HG03159 (cell line): ENCODE measurements around the gene ZBTB8B.
"Not testable (repeated sequence)": the region's sequence is repeated elsewhere in the genome, so short reads cannot be mapped to it uniquely, and the experiment has no call there.

Experiments used
- ATAC-seq: cut with Tn5 transposase; IDR thresholded peaks from one replicate; pipeline ENCODE4 v1.9.1; 2021; ENCODE audit warnings: mild to moderate bottlenecking, moderate library complexity; ENCODE audit not compliant: unreplicated experiment

The ZBTB8B gene

GRCh38 chr1:32468791-32469190 is 3.9 kb downstream of the ZBTB8B start:
- no peak for ATAC-seq

DNA sequence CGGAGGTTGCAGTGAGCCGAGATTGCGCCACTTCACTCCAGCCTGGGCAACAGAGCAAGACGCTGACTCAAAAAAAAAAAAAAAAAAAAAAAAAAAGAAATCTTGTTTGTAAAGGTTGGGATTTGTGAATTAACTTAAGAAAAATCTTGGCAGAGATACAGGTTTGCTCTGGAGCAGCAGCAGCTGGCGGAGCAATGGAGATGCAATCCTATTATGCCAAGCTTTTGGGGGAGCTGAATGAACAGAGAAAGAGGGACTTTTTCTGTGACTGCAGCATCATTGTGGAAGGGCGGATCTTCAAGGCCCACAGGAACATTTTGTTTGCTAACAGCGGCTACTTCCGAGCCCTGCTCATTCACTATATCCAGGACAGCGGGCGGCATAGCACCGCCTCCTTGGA is 5.6 kb downstream of the ZBTB8B start:
- ATAC-seq, result no peak

DNA sequence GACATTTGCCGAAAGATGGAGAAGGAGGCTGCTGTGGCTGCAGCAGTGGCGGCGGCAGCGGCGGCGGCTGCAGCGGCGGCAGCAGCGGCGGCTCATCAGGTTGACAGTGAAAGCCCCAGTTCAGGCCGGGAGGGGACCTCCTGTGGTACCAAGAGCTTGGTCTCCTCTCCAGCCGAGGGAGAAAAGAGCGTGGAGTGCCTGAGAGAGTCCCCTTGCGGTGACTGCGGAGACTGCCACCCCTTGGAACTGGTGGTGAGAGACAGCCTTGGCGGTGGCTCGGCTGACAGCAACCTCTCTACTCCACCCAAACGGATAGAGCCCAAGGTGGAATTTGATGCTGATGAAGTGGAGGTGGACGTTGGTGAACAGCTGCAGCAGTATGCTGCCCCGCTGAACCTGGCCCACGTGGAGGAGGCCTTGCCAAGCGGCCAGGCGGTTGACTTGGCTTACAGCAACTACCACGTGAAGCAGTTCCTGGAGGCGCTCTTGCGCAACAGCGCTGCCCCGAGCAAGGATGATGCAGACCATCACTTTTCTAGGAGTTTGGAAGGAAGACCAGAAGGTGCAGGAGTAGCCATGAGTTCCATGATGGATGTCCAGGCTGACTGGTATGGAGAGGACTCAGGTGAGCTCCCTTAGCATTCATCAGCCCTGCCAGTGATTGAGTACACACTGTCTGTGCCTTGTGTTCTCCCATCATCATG is 6.3 kb downstream of the ZBTB8B start:
- no peak for ATAC-seq

- no peak for ATAC-seq
Observed at GRCh38 chr1:32471695-32472362, 7.0 kb downstream of the ZBTB8B start.

DNA sequence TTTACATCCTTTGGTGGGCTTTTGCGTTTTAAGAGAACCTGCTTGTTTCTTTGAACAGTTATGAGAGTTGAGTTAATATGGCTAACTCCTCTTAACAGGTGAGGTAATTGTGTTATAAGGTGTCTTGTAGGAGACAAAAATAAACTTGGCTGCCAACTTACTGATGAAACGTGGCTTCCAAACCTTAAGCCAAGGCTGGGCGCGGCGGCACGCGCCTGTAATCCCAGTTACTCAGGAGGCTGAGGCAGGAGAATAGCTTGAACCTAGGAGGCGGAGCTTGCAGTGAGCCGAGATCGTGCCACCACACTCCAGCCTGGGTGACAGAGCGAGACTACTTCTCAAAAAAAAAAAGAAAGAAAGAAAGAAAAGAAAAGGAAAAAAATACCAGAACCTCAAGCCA is 8.1 kb downstream of the ZBTB8B start:
- not testable (repeated sequence) for ATAC-seq

DNA sequence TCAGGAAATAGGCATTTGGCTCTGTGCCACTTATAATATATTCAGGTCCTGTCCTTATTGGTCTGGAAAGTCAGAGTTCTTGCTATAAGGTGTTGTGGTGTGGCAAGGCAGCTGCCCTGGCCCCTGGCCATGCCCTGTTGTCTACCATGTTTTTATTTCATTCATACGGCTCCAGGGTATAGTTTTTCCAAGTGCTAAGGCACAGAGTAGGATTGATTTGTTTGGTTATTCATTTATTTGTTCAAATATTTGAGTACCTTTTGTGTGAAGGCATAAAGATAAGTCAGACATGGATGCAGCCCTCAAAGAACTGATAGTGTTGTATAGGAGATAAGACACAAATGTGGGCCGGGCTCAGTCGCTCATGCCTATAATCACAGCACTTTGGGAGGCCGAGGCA is 10.1 kb downstream of the ZBTB8B start:
- no peak for ATAC-seq

DNA sequence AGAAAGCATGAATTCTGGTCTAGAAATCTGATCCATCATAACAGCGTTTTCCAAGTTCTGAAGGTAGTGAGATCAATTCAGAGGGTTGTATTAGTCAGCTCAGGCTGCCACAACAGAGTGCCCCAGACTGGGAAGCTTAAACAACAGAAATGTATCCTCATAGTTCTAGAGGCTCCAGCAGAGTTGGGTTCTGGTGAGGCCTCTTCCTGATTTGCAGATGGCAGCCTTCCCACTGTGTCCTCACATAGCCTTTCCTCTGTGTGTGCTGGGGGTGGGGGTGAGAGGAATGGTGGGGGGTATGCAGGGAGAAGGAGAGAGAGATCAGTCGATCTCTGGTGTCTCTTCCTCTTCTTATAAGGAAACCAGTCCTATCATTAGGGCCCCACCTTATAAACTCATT is 15.1 kb downstream of the ZBTB8B start:
- ATAC-seq, result no peak

- ATAC-seq, result no peak
Observed at GRCh38 chr1:32480761-32481160, 15.9 kb downstream of the ZBTB8B start.

DNA sequence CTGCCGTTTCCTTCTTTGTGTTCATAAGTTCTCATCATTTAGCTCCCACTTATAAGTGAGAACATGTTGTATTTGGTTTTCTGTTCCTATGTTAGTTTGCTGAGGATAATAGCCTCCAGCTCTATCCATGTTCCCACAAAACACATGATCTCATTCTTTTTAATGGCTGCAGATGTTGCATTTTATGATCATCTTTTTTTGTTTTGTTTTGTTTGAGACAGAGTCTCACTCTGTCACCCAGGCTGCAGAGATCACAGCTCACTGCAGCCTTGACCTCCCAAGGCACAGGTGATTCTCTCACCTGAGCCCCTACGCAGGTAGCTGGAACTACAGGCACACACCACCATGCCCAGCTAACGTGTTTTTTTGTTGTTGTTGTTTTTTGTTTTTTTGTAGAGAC is 16.9 kb downstream of the ZBTB8B start:
- not testable (repeated sequence) for ATAC-seq

GRCh38 chr1:32485554-32486255 is 20.8 kb downstream of the ZBTB8B start:
- no peak for ATAC-seq

GRCh38 chr1:32486463-32487113 is 21.7 kb downstream of the ZBTB8B start:
- no peak for ATAC-seq

GRCh38 chr1:32487182-32487581 is 22.3 kb downstream of the ZBTB8B start:
- no peak for ATAC-seq

DNA sequence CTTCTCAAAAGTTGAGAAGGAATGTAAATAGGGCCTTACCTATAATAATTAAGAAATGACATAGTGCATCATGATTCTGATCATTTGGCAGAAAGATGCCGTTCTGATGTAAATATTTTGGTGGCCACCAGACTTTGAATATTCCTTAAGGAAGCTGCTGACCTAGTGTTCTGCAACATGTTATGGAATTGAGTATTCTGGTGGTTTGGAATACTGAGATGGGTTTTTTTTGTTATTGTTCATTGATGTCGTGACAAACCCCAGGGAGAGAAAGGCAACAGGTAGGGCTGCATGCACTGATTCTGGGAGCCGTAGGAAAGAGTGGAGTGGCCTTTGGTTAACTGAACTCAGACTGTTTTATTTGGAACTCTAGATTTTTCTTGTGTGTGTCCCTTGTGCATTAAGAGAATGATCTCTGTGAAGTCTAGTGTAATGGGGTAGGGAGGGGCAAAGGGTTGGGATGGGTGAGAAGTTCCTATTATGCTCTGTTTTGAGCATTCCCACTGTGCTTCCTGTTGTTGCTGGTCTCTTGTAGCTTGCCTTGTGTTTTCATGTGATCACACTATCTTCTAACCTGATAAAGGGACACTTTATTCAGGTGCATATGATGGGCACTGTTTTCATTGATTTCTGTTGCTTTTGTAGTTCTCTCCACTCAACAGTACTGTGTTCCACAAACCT is 25.0 kb downstream of the ZBTB8B start:
- ATAC-seq, result no peak

DNA sequence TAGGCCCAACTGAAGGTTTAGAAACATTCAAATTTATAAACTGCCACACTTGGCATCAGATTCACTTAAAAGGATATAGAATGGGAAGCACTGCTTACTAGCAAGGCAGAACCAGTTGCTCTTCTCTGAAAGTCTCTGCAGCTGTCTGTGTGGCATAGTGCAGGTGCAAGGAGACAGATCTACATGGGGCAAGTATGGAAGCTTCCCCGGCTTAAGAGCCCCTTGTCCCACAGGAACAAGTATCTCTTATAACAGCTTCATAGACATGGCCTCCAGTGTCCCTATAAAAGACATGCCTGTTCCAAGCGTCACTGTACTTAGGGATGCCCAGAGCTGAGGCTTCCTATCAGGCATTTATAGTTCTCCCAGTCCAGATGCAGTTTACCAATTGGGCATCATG is 26.5 kb downstream of the ZBTB8B start:
- ATAC-seq, result no peak

GRCh38 chr1:32494196-32494595 is 29.3 kb downstream of the ZBTB8B start:
- no peak for ATAC-seq

DNA sequence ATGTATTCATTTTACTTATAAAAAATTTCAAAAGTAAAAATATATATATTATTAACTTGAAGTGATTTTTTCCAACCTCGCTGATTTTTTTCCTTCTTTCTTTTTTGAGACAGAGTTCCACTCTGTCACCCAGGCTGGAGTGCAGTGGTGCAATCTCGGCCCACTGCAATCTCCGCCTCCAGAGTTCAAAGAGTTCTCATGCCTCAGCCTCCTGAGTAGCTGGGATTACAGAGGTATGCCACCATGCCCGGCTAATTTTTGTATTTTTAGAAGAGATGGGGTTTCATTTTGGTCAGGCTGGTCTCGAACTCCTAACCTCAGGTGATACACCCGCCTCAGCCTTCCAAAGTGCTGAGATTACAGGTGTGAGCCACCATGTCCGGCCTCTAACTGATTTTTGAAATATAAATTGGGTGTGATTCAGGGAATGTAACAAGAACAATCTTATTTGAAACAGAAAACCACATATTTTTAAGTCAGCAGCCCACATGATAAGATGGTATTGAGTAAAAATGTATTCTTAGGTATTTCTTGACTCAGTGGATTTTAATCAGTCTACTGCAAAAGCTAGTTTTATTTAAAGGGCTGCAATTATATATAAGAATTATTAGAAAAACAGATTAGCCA is 30.0 kb downstream of the ZBTB8B start:
- no peak for ATAC-seq

DNA sequence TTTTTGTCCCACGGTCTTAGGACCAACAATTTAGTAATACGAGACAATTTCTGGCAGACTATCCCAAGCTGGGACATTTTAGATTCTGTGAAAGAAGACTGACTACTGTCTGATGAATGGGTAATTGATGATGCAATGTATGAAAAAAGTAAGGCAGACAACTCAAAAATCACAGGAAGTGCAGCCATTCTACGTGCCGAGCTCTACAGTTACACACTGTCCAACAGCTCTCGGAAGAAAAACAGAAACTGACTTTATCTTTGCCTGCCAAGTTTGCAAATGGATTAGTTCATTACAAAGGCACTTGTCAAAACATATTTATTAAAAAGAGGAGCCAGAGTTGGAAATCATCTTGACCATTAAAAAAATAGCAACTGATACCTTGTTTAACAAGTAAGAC is 31.3 kb downstream of the ZBTB8B start:
- no peak for ATAC-seq

DNA sequence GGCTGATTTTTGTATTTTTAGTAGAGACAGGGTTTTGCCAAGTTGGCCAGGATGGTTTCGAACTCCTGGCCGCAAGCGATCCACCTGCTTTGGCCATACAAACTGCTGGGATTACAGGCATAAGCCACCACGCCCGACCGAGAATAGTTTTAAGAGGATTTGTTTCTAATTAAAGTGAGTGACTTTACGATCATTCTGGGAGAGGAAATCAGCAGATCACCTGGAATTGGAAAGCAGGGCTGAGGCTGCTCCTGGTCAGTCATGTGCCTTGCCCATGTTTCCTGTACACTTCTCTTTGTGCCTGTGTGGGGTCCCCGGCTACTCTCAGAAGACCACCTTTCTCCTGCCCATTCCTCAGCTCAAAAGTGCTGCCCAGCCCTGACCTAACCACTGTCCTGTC is 33.9 kb downstream of the ZBTB8B start:
- ATAC-seq, result no peak

- ATAC-seq, result no peak
Observed at GRCh38 chr1:32500387-32501209, 35.7 kb downstream of the ZBTB8B start.

- no peak for ATAC-seq
Observed at GRCh38 chr1:32501865-32502264, 37.0 kb downstream of the ZBTB8B start.
